Posterior vena cava (tissue), 2 donors: ENCODE data around the gene POU2F1. TPM values are rescaled to one million over a fixed set of nuclear protein-coding genes. Genes with fewer than 3 reads are reported as not detected.

Source experiments
- DNase-seq: peaks from one replicate; pipeline ENCODE4 v3.0.0-alpha.2; 2020; ENCODE audit warnings: low spot score
- intact Hi-C, 2 donors: fragments of 100-400 bp; cut with DNase I; formaldehyde crosslinking; loops; one replicate each; pipeline versions ENCODE4 v1.14.1 to v1.14.2; 2022 to 2023
- total RNA-seq, 2 donors: library from RNA; stranded (reverse); fragmentation: NEBNext Ultra II Directional; extraction: Animal tissue kit (Norgen Biotek cat#: 25700); gene quantifications; one replicate each; pipeline ENCODE4 v1.2.1, GENCODE V29; 2021
- donor health status: DM: yes; HTN: yes; CAD: no.
- donor health status: DM: yes; HTN: yes; CAD: no.

Gene POU2F1
- total RNA-seq, 2 donors from 2014 or later: 19.2 to 21.1 TPM

DNA sequence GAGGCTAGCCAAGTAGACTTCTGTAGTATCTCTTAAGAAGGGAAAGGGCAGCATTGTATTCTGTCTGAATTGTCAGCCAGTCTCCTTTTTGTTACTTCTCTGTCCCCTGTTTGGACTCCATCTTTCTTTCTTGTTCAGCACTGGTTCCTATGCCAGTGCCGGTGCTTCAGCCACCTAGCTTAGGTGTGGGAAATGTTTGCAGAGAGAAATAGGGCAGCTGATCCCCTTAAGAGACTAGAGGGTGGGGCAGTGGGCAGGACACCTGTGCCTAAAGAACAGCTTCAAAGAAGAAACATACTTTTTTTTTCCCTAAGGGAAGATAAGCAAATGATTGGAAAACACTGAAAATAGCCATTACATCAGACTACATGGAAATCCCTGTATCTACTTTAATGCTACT lies 113.0 kb downstream of the POU2F1 start:
- no peak for DNase-seq
- intact Hi-C loops: no loop called here

DNA sequence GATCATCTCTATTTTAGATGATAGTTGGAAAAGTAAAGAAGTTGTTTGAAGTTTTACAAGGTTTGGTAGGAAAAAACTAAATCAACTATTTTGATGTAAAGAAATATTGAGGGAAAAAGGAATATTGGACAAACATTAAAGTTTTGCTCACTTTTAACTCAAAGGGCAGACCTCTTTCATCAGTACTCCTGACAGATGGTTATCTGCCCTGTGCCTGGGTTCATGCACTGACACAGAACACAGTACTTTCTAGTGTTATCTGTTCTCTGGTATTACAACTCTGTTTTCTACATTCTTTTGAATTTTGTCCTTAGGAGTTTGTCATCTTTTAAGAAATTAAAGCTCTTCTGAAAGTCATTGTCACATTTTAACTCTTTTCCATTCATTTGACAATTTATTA lies 118.7 kb downstream of the POU2F1 start:
- DNase-seq: no peak
- intact Hi-C loops: no loop called here

- intact Hi-C loops: no loop called here
- no peak for DNase-seq
These were observed 122.2 kb downstream of the POU2F1 start for GRCh38 chr1:167342846-167343245.

GRCh38 chr1:167344112-167344511 lies 123.4 kb downstream of the POU2F1 start:
- DNase-seq: no peak
- intact Hi-C loops: no loop called here

DNA sequence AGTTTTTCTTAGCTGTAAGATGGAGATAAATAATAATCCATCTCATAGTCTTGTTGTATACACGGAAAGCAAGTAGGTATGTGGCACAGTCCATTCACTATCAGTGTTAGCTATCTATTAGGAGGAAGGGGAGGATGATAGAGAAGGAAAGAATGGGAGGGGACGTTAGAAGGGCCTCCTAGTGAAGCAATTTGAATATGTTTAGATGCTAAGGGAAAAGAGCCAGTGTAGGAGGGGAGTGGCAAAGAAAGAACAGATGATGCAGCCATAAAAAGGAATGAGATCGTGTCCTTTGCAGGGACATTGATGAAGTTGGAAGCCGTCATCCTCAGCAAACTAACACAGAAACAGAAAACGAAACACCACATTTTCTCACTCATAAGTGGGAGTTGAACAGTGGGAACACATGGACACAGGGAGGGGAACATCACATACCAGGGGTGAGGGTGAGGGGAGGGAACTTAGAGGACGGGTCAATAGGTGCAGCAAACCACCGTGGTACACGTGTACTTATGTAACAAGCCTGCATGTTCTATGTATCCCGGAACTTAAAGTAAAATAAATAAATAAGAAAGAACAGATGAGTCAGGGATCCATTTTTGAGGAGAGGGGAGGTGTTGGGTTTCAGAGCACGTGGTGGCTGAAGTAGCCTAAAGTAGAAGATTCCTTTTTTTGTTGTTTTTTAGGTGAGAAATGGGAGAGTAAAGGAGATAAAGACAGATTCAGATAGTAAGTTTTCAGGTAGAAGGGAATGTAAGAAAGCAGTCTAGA lies 124.1 kb downstream of the POU2F1 start:
- no peak for DNase-seq
- intact Hi-C loops: no loop called here

DNA sequence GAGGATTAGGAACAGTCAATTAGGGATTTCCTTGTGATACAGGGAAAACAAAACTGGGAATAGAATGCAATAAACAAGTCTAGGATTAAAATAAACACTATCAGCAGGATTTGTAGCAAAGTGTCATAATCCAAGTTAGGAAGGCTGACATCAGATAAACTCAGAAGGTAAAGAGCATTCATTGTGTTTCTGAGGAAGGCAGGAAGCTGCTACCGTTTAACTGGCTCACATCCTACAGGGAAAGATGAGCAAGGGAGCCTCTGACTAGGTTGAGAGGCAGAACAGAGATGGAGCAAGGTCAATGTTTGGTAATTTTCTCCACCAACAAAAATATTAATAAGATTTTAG lies 124.7 kb downstream of the POU2F1 start:
- intact Hi-C loops: no loop called here
- no peak for DNase-seq

DNA sequence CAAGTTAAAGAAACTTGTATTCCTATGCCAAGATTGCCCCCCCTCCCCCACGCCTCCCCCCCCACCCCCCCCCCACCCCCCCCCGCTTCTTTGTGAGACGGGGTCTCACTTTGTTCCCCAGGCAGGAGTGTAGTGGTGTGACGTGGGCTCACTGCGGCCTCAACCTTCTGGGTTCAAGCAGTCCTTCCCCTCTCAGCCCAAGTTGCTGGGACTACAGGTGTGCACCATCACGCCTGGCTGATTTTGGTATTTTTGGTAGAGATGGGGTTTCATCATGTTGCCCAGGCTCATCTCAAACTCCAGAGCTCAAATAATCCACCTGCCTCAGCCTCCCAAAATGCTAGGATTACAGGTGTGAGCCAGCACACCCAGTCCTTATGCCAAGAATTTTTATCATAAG lies 136.6 kb downstream of the POU2F1 start:
- DNase-seq: no peak
- intact Hi-C loops: no loop called here

DNA sequence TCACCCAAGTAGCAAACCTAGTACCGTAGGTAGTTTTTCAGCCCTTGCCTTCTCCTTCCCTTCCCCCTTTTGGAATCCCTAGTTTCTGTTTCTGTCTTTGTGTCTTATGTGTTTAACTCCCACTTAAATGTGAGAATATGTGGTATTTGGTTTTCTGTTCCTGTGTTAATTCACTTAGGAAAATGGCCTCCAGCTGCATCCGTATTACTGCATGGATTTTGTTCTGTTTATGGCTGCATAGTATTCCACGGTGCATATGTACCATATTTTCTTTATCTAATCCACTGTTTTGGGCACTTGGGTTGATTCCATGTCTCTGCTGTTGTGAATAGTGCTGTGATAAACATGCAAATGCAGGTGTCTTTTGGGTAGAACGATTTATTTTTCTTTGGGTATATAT lies 138.6 kb downstream of the POU2F1 start:
- no peak for DNase-seq
- intact Hi-C loops: no loop called here

GRCh38 chr1:167360120-167360519 lies 139.4 kb downstream of the POU2F1 start:
- intact Hi-C loops: no loop called here
- no peak for DNase-seq

DNA sequence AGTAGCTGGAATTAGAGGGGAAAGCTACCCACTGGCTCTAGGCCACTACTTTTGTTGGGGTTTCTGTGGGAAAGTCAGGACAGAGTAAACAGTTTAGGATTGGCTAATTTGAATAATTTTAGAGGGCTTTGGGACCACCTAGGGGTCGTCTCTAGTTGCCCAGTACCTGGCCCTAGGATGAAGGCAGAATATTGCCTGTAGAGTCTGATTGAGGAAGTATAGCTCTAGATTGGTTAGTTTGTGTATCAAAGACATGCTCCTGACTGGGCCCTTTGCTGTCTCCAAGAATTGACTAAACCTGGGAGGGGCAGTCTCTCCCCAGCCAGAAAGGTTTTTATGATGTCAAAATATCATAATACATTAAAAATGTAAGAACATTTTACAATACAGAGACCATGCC lies 142.0 kb downstream of the POU2F1 start:
- intact Hi-C loops: no loop called here

DNA sequence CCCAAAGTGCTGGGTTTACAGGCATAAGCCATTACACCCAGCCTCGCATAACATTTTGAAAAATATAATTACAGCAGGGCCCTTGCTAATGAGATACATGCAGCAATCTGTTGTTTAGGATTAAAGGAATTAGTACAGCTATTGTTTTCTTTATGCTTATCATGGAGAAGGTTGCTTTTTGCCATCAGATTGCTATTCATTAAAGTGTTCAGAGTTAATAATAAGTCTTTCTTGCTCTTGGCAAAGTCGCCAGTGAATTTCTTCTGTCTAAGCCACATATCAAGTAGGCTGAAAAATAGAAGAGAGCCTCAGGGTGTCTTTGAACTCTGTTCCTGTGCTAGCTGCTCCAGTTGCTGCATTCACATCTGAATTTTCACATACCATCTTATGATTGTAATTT lies 144.1 kb downstream of the POU2F1 start:
- intact Hi-C loops: no loop called here
- DNase-seq: no peak

More for the DNA sequence above, 142.0 kb downstream of the POU2F1 start:
- no peak for DNase-seq

GRCh38 chr1:167365360-167365759 lies 144.7 kb downstream of the POU2F1 start:
- DNase-seq: no peak
- intact Hi-C loops: no loop called here

- intact Hi-C loops: no loop called here
- no peak for DNase-seq
These were observed 147.0 kb downstream of the POU2F1 start for GRCh38 chr1:167367705-167368104.

DNA sequence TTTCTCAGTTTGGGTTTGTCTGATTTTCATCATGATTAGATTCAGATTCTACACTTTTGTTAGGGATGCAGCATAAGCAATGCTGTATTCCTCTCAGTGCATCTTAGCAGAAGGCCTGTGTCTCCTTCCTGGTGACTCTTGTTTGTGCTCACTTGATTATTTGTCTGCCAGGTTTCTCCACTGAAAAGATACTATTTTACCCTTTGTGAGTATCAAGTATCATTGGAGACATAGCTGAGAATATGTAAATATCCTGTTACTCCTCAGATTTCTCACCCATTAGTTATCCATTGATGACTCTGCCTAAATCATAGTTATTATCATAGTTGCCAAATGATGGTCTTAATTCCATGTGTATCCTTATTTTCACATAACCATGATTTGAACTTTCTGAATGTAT lies 148.5 kb downstream of the POU2F1 start:
- intact Hi-C loops: no loop called here
- no peak for DNase-seq

GRCh38 chr1:167369933-167370332 lies 149.2 kb downstream of the POU2F1 start:
- intact Hi-C loops: no loop called here
- DNase-seq: no peak

GRCh38 chr1:167371030-167371429 lies 150.3 kb downstream of the POU2F1 start:
- intact Hi-C loops: no loop called here
- no peak for DNase-seq

GRCh38 chr1:167373398-167373797 lies 152.7 kb downstream of the POU2F1 start:
- intact Hi-C loops: no loop called here
- no peak for DNase-seq

GRCh38 chr1:167373986-167374385 lies 153.3 kb downstream of the POU2F1 start:
- intact Hi-C loops: no loop called here

DNA sequence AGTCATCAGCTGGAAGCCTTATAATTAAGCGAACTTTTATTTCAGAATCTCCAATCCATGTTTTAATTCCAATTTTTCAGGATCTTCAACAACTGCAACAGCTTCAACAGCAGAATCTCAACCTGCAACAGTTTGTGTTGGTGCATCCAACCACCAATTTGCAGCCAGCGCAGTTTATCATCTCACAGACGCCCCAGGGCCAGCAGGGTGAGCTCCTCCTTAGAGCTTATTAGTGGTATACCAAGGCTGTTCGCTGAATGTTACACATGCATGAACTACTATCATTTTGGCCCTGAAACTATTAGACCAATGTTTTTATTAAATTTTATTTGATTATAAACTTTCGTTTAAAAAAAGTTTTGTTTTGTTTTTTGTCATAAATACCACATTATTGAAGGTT lies 155.3 kb downstream of the POU2F1 start:
- intact Hi-C loops: no loop called here
- no peak for DNase-seq

More at GRCh38 chr1:167373986-167374385, 153.3 kb downstream of the POU2F1 start:
- DNase-seq: no peak

GRCh38 chr1:167387251-167387910 lies 166.7 kb downstream of the POU2F1 start:
- intact Hi-C loops: no loop called here
- DNase-seq: no peak

DNA sequence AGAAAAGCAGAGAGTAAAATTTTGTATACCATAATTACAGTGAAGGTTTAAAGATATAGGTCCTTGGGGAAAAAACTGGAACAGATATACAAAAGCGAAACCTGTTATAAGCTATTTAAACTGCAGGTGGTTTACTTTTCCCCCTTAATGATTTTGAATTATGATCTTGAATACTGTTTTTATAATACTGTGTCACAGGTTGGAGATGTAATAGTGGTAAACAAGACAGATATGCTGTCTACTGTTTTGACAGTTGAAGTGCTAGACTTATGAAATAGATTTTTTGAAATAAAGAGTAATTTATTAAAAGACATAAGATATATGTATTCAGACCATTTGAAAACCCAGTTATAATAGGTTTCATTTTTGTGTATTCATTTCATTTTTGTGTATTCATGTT lies 168.3 kb downstream of the POU2F1 start:
- DNase-seq: no peak
- intact Hi-C loops: no loop called here
